ENCODE results near the gene HRH3.

Gene HRH3

GRCh38 chr20:62227977-62228958 lies 8.2 kb upstream of the HRH3 start:
- no peak overlapping the region for H3K4me3 ChIP-seq (ENCODE audit: low read depth, low read length)
- TF ChIP-seq CTCF (IDR thresholded peaks at IDR 0.05; ENCODE audit: low read depth, low read length) (no peak), MAX (IDR thresholded peaks at IDR 0.05; ENCODE audit: low read depth, low read length) (no peak), POLR2A (IDR thresholded peaks at IDR 0.05; ENCODE audit: extremely low read depth, insufficient read length) (no peak), MYC (IDR thresholded peaks at IDR 0.05; ENCODE audit: low read depth, low read length) (no peak)
- no peak for DNase-seq (ENCODE audit: low read depth)

GRCh38 chr20:62227591-62227976 lies 7.5 kb upstream of the HRH3 start:
- DNase-seq (ENCODE audit: low read depth) = no peak
- H3K4me3 ChIP-seq (ENCODE audit: low read depth, low read length) = no peak overlapping the region
- TF ChIP-seq CTCF (IDR thresholded peaks at IDR 0.05; ENCODE audit: low read depth, low read length) = no peak
- TF ChIP-seq MAX (IDR thresholded peaks at IDR 0.05; ENCODE audit: low read depth, low read length) = no peak
- no peak for TF ChIP-seq MYC (IDR thresholded peaks at IDR 0.05; ENCODE audit: low read depth, low read length)
- TF ChIP-seq POLR2A (IDR thresholded peaks at IDR 0.05; ENCODE audit: extremely low read depth, insufficient read length) = no peak

GRCh38 chr20:62226707-62227590 lies 6.9 kb upstream of the HRH3 start:
- TF ChIP-seq MAX (IDR thresholded peaks at IDR 0.05; ENCODE audit: low read depth, low read length) = no peak
- no peak for TF ChIP-seq MYC (IDR thresholded peaks at IDR 0.05; ENCODE audit: low read depth, low read length)
- no peak for TF ChIP-seq CTCF (IDR thresholded peaks at IDR 0.05; ENCODE audit: low read depth, low read length)
- TF ChIP-seq POLR2A (IDR thresholded peaks at IDR 0.05; ENCODE audit: extremely low read depth, insufficient read length) = no peak
- H3K4me3 ChIP-seq (ENCODE audit: low read depth, low read length) = no peak overlapping the region
- no peak for DNase-seq (ENCODE audit: low read depth)

- DNase-seq (ENCODE audit: low read depth) = no peak
Measured at GRCh38 chr20:62225820-62226635, 6.0 kb upstream of the HRH3 start.

More at GRCh38 chr20:62225820-62226635, 6.0 kb upstream of the HRH3 start:
- TF ChIP-seq MYC (IDR thresholded peaks at IDR 0.05; ENCODE audit: low read depth, low read length) (no peak), POLR2A (IDR thresholded peaks at IDR 0.05; ENCODE audit: extremely low read depth, insufficient read length) (no peak), MAX (IDR thresholded peaks at IDR 0.05; ENCODE audit: low read depth, low read length) (no peak), CTCF (IDR thresholded peaks at IDR 0.05; ENCODE audit: low read depth, low read length) (no peak)
- no peak overlapping the region for H3K4me3 ChIP-seq (ENCODE audit: low read depth, low read length)
